ENCODE measurements around the gene EFNA1. TPM values are rescaled to one million over a fixed set of nuclear protein-coding genes. Genes with fewer than 3 reads are reported as not detected.

The EFNA1 gene
- total RNA-seq, 2 experiments from 2014 or later: not detected

GRCh38 chr1:155082301-155083051 lies 45.2 kb upstream of the EFNA1 start:
- Histone ChIP-seq H3K36me3 (ENCODE audit: insufficient read depth, low read length) (no peaks in the 10 kb centered on the region), H3K9me3 (ENCODE audit: low read length) (no peaks in the 10 kb centered on the region), H3K4me2 (ENCODE audit: low read length) (peak overlapping the region; percentile 13; the same call in 1 of the 2 replicates), H3K4me3 (ENCODE audit: low read depth, low read length, poor library complexity, severe bottlenecking) (no peak overlapping the region), H4K20me1 (ENCODE audit: insufficient read depth, low read length) (no peaks in the 10 kb centered on the region), H3K27ac (ENCODE audit: low read depth, low read length, poor library complexity, severe bottlenecking) (no peak overlapping the region), H3K9me2 (ENCODE audit: insufficient read depth, low read length) (no peaks in the 10 kb centered on the region), H3K4me1 (ENCODE audit: insufficient read depth, low read length, poor library complexity, severe bottlenecking) (peaks cover 64% of the 10 kb centered on the region), H3K79me2 (ENCODE audit: insufficient read depth, low read depth, low read length) (no peaks in the 10 kb centered on the region), H2AFZ (ENCODE audit: low read length) (no peak overlapping the region)
- BruUV-seq (replicated peaks): no TSS peak
- intact Hi-C loops (cut with micrococcal nuclease; ENCODE audit: unreplicated experiment): loop anchor here (1.0 kb wide), 1 partner anchor 523 kb away; no protein-coding TSS in a partner anchor
- ChIA-PET POLR2A (no interaction called here), CTCF (ENCODE audit: unreplicated experiment) (no interaction called here)
- DNase-seq (ENCODE audit: low spot score): no peak
- peak; percentile 98 for TF ChIP-seq EZH2phosphoT487 (IDR thresholded peaks at IDR 0.05; ENCODE audit: borderline replicate concordance, low read depth, low read length)
- TF ChIP-seq, protein P1, sequence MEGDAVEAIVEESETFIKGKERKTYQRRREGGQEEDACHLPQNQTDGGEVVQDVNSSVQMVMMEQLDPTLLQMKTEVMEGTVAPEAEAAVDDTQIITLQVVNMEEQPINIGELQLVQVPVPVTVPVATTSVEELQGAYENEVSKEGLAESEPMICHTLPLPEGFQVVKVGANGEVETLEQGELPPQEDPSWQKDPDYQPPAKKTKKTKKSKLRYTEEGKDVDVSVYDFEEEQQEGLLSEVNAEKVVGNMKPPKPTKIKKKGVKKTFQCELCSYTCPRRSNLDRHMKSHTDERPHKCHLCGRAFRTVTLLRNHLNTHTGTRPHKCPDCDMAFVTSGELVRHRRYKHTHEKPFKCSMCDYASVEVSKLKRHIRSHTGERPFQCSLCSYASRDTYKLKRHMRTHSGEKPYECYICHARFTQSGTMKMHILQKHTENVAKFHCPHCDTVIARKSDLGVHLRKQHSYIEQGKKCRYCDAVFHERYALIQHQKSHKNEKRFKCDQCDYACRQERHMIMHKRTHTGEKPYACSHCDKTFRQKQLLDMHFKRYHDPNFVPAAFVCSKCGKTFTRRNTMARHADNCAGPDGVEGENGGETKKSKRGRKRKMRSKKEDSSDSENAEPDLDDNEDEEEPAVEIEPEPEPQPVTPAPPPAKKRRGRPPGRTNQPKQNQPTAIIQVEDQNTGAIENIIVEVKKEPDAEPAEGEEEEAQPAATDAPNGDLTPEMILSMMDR (conservative IDR thresholded peaks at IDR 0.05; ENCODE audit: low read length): no peak

GRCh38 chr1:155083052-155083541 lies 44.6 kb upstream of the EFNA1 start:
- peaks cover 63% of the 10 kb centered on the region for H3K4me1 ChIP-seq (ENCODE audit: insufficient read depth, low read length, poor library complexity, severe bottlenecking)
- H3K9me2 ChIP-seq (ENCODE audit: insufficient read depth, low read length): no peaks in the 10 kb centered on the region
- TF ChIP-seq, protein P1 (conservative IDR thresholded peaks at IDR 0.05; ENCODE audit: low read length): no peak
- TF ChIP-seq EZH2phosphoT487 (IDR thresholded peaks at IDR 0.05; ENCODE audit: borderline replicate concordance, low read depth, low read length): no peak
- no peak overlapping the region for H2AFZ ChIP-seq (ENCODE audit: low read length)
- no peak for DNase-seq (ENCODE audit: low spot score)
- H3K27ac ChIP-seq (ENCODE audit: low read depth, low read length, poor library complexity, severe bottlenecking): no peak overlapping the region
- H3K4me2 ChIP-seq (ENCODE audit: low read length): no peak overlapping the region
- no peaks in the 10 kb centered on the region for H3K36me3 ChIP-seq (ENCODE audit: insufficient read depth, low read length)
- ChIA-PET CTCF (ENCODE audit: unreplicated experiment) (no interaction called here), POLR2A (no interaction called here)
- H3K9me3 ChIP-seq (ENCODE audit: low read length): no peaks in the 10 kb centered on the region
- no peaks in the 10 kb centered on the region for H3K79me2 ChIP-seq (ENCODE audit: insufficient read depth, low read depth, low read length)
- no peaks in the 10 kb centered on the region for H4K20me1 ChIP-seq (ENCODE audit: insufficient read depth, low read length)
- no peak overlapping the region for H3K4me3 ChIP-seq (ENCODE audit: low read depth, low read length, poor library complexity, severe bottlenecking)
- intact Hi-C loops (cut with micrococcal nuclease; ENCODE audit: unreplicated experiment): loop anchor here (1.0 kb wide), 1 partner anchor 524 kb away; no protein-coding TSS in a partner anchor
- no TSS peak for BruUV-seq (replicated peaks)

All from OCI-LY7 (cell line).